ENCODE results near the gene PSMB9.
"Not testable (repeated sequence)": the region's sequence is repeated elsewhere in the genome, so short reads cannot be mapped to it uniquely, and the experiment has no call there.

The PSMB9 gene

GRCh38 chr6:32853541-32854375, at the start of gene PSMB9, which contains the start of gene TAP1:
Gene PSMB9, plus strand, starts transcription at chr6:32854192. Its CDS starts 38 bp downstream, at chr6:32854230.
Gene TAP1, minus strand, starts transcription at chr6:32853704. Its CDS starts 68 bp downstream, at chr6:32853636.
- DNase-seq (ENCODE audit: low read depth in 2 of 2): peak; percentile 92

GRCh38 chr6:32805404-32805803, 48.6 kb upstream of the PSMB9 start:
- DNase-seq (ENCODE audit: low read depth in 2 of 2): not testable (repeated sequence)

GRCh38 chr6:32807020-32807580, 46.9 kb upstream of the PSMB9 start:
- no peak for DNase-seq (ENCODE audit: low read depth in 2 of 2)

GRCh38 chr6:32809171-32809570, 44.8 kb upstream of the PSMB9 start:
- no peak for DNase-seq (ENCODE audit: low read depth in 2 of 2)

- no peak for DNase-seq (ENCODE audit: low read depth in 2 of 2)
These were observed 39.8 kb upstream of the PSMB9 start for GRCh38 chr6:32814145-32814544.

- no peak for DNase-seq (ENCODE audit: low read depth in 2 of 2)
These were observed 38.9 kb upstream of the PSMB9 start for GRCh38 chr6:32815115-32815514.

- DNase-seq (ENCODE audit: low read depth in 2 of 2): no peak
These were observed 38.0 kb upstream of the PSMB9 start for GRCh38 chr6:32815996-32816395.

- DNase-seq (ENCODE audit: low read depth in 2 of 2): no peak
These were observed 37.2 kb upstream of the PSMB9 start, which contains the start of gene HLA-DOB for GRCh38 chr6:32816746-32817204. Gene HLA-DOB, minus strand, starts transcription at chr6:32817002. Its CDS starts 51 bp downstream, at chr6:32816951.

- no peak for DNase-seq (ENCODE audit: low read depth in 2 of 2)
These were observed 35.1 kb upstream of the PSMB9 start for GRCh38 chr6:32818867-32819266.

GRCh38 chr6:32819729-32820128, 34.3 kb upstream of the PSMB9 start:
- DNase-seq (ENCODE audit: low read depth in 2 of 2): no peak

GRCh38 chr6:32825966-32826365, 28.0 kb upstream of the PSMB9 start:
- no peak for DNase-seq (ENCODE audit: low read depth in 2 of 2)

GRCh38 chr6:32827025-32827424, 27.0 kb upstream of the PSMB9 start:
- no peak for DNase-seq (ENCODE audit: low read depth in 2 of 2)

- DNase-seq (ENCODE audit: low read depth in 2 of 2): no peak
These were observed 24.5 kb upstream of the PSMB9 start for GRCh38 chr6:32829495-32829894.

GRCh38 chr6:32830017-32830416, 24.0 kb upstream of the PSMB9 start:
- DNase-seq (ENCODE audit: low read depth in 2 of 2): no peak

GRCh38 chr6:32830936-32831335, 23.1 kb upstream of the PSMB9 start:
- no peak for DNase-seq (ENCODE audit: low read depth in 2 of 2)

- no peak for DNase-seq (ENCODE audit: low read depth in 2 of 2)
These were observed 21.5 kb upstream of the PSMB9 start for GRCh38 chr6:32832535-32832934.

- DNase-seq (ENCODE audit: low read depth in 2 of 2): no peak
These were observed 20.3 kb upstream of the PSMB9 start for GRCh38 chr6:32833664-32834063.

GRCh38 chr6:32835167-32835893, 18.7 kb upstream of the PSMB9 start:
- DNase-seq (ENCODE audit: low read depth in 2 of 2): no peak

- DNase-seq (ENCODE audit: low read depth in 2 of 2): no peak
These were observed 17.1 kb upstream of the PSMB9 start for GRCh38 chr6:32836873-32837272.

- DNase-seq (ENCODE audit: low read depth in 2 of 2): no peak
These were observed 16.3 kb upstream of the PSMB9 start for GRCh38 chr6:32837651-32838113.

GRCh38 chr6:32838114-32838958, 15.7 kb upstream of the PSMB9 start, which contains the start of gene TAP2:
Gene TAP2, minus strand, starts transcription at chr6:32838739. Its CDS starts 506 bp downstream, at chr6:32838233.
- peak; percentile 94 to 96 for DNase-seq (ENCODE audit: low read depth in 2 of 2)

Measured in stimulated activated CD8-positive, alpha-beta memory T cell treated with anti-CD3 and anti-CD28 coated beads, Interleukin-15, amount 100 ng/mL, for 48 hours (primary cell).